H1 (cell line): ENCODE results near the gene SLC27A1. TPM values are rescaled to one million over a fixed set of nuclear protein-coding genes. Genes with fewer than 3 reads are reported as not detected.

Experiments
- CTCF ChIA-PET: fragments of 300-600 bp; sonication (Branson Sonifier 250); formaldehyde crosslinking; loops from one replicate; lab custom pipeline; 2021; ENCODE audit not compliant: partially characterized antibody; lab: Charles Lee
- POLR2A ChIA-PET: fragments of 300-600 bp; sonication (Branson Sonifier 250); formaldehyde crosslinking; loops from one replicate; lab custom pipeline; 2021; ENCODE audit warnings: inconsistent platforms; ENCODE audit not compliant: partially characterized antibody; lab: Charles Lee
- DNase-seq, 2 experiments: peaks; one replicate each; pipeline versions ENCODE4 v3.0.0 to v3.0.0-alpha.2; 2010 to 2022; ENCODE audit warnings: low spot score in 2 of 2, low read depth in 1 of 2, mixed read lengths in 1 of 2
- FAIRE-seq: peaks from 2 replicates; lab custom pipeline; 2011; peaks lifted over from hg19 to GRCh38; lab: Jason Lieb, UNC
- H2AFZ ChIP-seq: 2 replicates; pipeline ENCODE4 v1.8.1; 2012; ENCODE audit warnings: low read length, inconsistent platforms
- H2AK5ac ChIP-seq: 2 replicates; pipeline ENCODE4 v1.6.1; 2013; ENCODE audit warnings: low read depth, low read length
- H2BK120ac ChIP-seq: replicated peaks from 2 replicates; pipeline ENCODE3; 2013; ENCODE audit warnings: low read depth, low read length, inconsistent platforms
- H2BK12ac ChIP-seq: 2 replicates; pipeline ENCODE4 v1.6.1; 2013; ENCODE audit warnings: low read depth, low read length
- H2BK15ac ChIP-seq: 2 replicates; pipeline ENCODE4 v1.6.1; 2013; ENCODE audit warnings: low read length
- H2BK20ac ChIP-seq: 2 replicates; pipeline ENCODE4 v1.6.1; 2013; ENCODE audit warnings: low read length
- H2BK5ac ChIP-seq: 2 replicates; pipeline ENCODE4 v1.6.1; 2013; ENCODE audit warnings: low read depth, low read length
- H3K14ac ChIP-seq: 2 replicates; pipeline ENCODE4 v1.6.1; 2013; ENCODE audit warnings: inconsistent platforms; ENCODE audit not compliant: insufficient read length
- H3K18ac ChIP-seq: 2 replicates; pipeline ENCODE4 v1.6.1; 2013; ENCODE audit warnings: low read length; ENCODE audit errors: extremely low read depth
- H3K23ac ChIP-seq: 2 replicates; pipeline ENCODE4 v1.6.1; 2013; ENCODE audit warnings: inconsistent platforms; ENCODE audit not compliant: insufficient read length
- H3K23me2 ChIP-seq: 2 replicates; pipeline ENCODE4 v1.6.1; 2013; ENCODE audit warnings: low read depth, low read length
- H3K27ac ChIP-seq: 2 replicates; pipeline ENCODE4 v1.6.1; 2011; ENCODE audit warnings: low read depth, low read length, inconsistent platforms
- H3K27me3 ChIP-seq, 4 experiments: replicated peaks in 1 of 4; 1 replicate in 1 of 4; 2 replicates in 3 of 4; pipeline versions ENCODE4 v1.6.1 to v1.8.1; 2011 to 2013; ENCODE audit warnings: low read length in 3 of 4, mild to moderate bottlenecking in 3 of 4, inconsistent platforms in 2 of 4, mixed read lengths in 2 of 4, moderate library complexity in 1 of 4; ENCODE audit not compliant: control insufficient read depth in 3 of 4, insufficient read depth in 3 of 4; ENCODE audit errors: extremely low read depth in 1 of 4
- H3K36me3 ChIP-seq, 4 experiments: 2 replicates each; pipeline versions ENCODE4 v1.6.1 to v1.8.1; 2011 to 2013; ENCODE audit warnings: mild to moderate bottlenecking in 4 of 4, low read length in 3 of 4, moderate library complexity in 2 of 4, control low read depth in 1 of 4, inconsistent platforms in 1 of 4; ENCODE audit not compliant: insufficient read depth in 4 of 4, control insufficient read depth in 2 of 4
- H3K4ac ChIP-seq: replicated peaks from 2 replicates; pipeline ENCODE3; 2013; ENCODE audit warnings: low read length, low read depth, mixed read lengths, inconsistent platforms; ENCODE audit not compliant: insufficient read length
- H3K4me1 ChIP-seq, 4 experiments: replicated peaks in 1 of 4; 1 replicate in 1 of 4; 2 replicates in 3 of 4; pipeline versions ENCODE4 v1.6.1 to v1.8.1; 2011 to 2013; ENCODE audit warnings: low read length in 3 of 4, inconsistent platforms in 2 of 4, mixed read lengths in 1 of 4; ENCODE audit not compliant: insufficient read depth in 4 of 4, control insufficient read depth in 3 of 4
- H3K4me2 ChIP-seq, 2 experiments: 2 replicates each; pipeline versions ENCODE4 v1.6.1 to v1.8.1; 2011 to 2013; ENCODE audit warnings: low read depth in 2 of 2, low read length in 2 of 2, control low read depth in 1 of 2, inconsistent platforms in 1 of 2, mild to moderate bottlenecking in 1 of 2; ENCODE audit not compliant: insufficient read depth in 1 of 2
- H3K4me3 ChIP-seq, 4 experiments: fragments of 200-600, 300-600 bp in 1 of 4; sonication (generic), shearing (Covaris generic), sonication (Bioruptor Twin) in 1 of 4; 2 replicates each; pipeline versions ENCODE4 v1.5.1 to v1.8.1; 2011 to 2016; ENCODE audit warnings: low read length in 4 of 4, low read depth in 3 of 4, control low read depth in 2 of 4, inconsistent platforms in 2 of 4, mild to moderate bottlenecking in 2 of 4, mixed read lengths in 1 of 4, moderate library complexity in 1 of 4; ENCODE audit not compliant: insufficient read depth in 2 of 4; ENCODE audit errors: extremely low read depth in 1 of 4
- H3K56ac ChIP-seq: replicated peaks from 2 replicates; pipeline ENCODE3; 2013; ENCODE audit warnings: low read depth, mild to moderate bottlenecking, mixed read lengths, low read length, inconsistent platforms; ENCODE audit not compliant: insufficient read length
- H3K79me1 ChIP-seq: 2 replicates; pipeline ENCODE4 v1.6.1; 2013; ENCODE audit warnings: low read depth, low read length, control low read depth
- H3K79me2 ChIP-seq, 2 experiments: 2 replicates each; pipeline versions ENCODE4 v1.6.1 to v1.8.1; 2012 to 2013; ENCODE audit warnings: low read length in 2 of 2, mild to moderate bottlenecking in 2 of 2, inconsistent platforms in 1 of 2; ENCODE audit not compliant: insufficient read depth in 2 of 2, control insufficient read depth in 1 of 2
- H3K9ac ChIP-seq, 4 experiments: replicated peaks in 1 of 4; 1 replicate in 1 of 4; 2 replicates in 3 of 4; pipeline versions ENCODE4 v1.6.1 to v1.8.1; 2011 to 2013; ENCODE audit warnings: low read depth in 3 of 4, low read length in 3 of 4, control low read depth in 2 of 4, mild to moderate bottlenecking in 2 of 4, moderate library complexity in 2 of 4, inconsistent platforms in 1 of 4; ENCODE audit errors: extremely low read depth in 1 of 4
- H3K9me3 ChIP-seq, 2 experiments: 2 replicates each; pipeline versions ENCODE4 v1.6.1 to v1.8.1; 2012 to 2013; ENCODE audit warnings: mild to moderate bottlenecking in 2 of 2, moderate library complexity in 2 of 2, control low read depth in 1 of 2, inconsistent platforms in 1 of 2, low read depth in 1 of 2, low read length in 1 of 2, mixed read lengths in 1 of 2; ENCODE audit not compliant: insufficient read depth in 2 of 2
- H4K20me1 ChIP-seq, 2 experiments: replicated peaks in 1 of 2; 2 replicates each; pipeline versions ENCODE3 to v1.8.1; 2011 to 2013; ENCODE audit warnings: inconsistent platforms in 2 of 2, low read length in 2 of 2, mild to moderate bottlenecking in 1 of 2; ENCODE audit not compliant: insufficient read depth in 2 of 2, control insufficient read depth in 1 of 2
- H4K5ac ChIP-seq: 2 replicates; pipeline ENCODE4 v1.6.1; 2013; ENCODE audit warnings: low read length, low read depth, mixed read lengths, inconsistent platforms; ENCODE audit not compliant: insufficient read length
- H4K8ac ChIP-seq: 2 replicates; pipeline ENCODE4 v1.8.0; 2013; ENCODE audit warnings: mild to moderate bottlenecking, moderate library complexity, low read length, inconsistent platforms; ENCODE audit not compliant: insufficient read depth; ENCODE audit errors: extremely low read depth
- H4K91ac ChIP-seq: replicated peaks from 2 replicates; pipeline ENCODE3; 2013; ENCODE audit warnings: low read length, mixed read lengths, inconsistent platforms; ENCODE audit not compliant: insufficient read length
- HDAC2 ChIP-seq, 2 experiments: fragments of 300-600 bp in 1 of 2; sonication (generic) in 1 of 2; IDR thresholded peaks; 2 replicates each; pipeline ENCODE4 v1.6.1; 2011 to 2012; ENCODE audit warnings: low read depth in 2 of 2, low read length in 2 of 2, mild to moderate bottlenecking in 2 of 2, moderate library complexity in 2 of 2, borderline replicate concordance in 1 of 2, inconsistent platforms in 1 of 2
- POU5F1 ChIP-seq: IDR thresholded peaks from 2 replicates; pipeline ENCODE4 v1.6.1; 2011; ENCODE audit warnings: low read depth, mild to moderate bottlenecking, low read length, moderate library complexity
- RFX5 ChIP-seq: IDR thresholded peaks from 2 replicates; pipeline ENCODE4 v1.6.1; 2011; ENCODE audit warnings: low read depth, low read length, improper control_type of control experiment, borderline replicate concordance
- SP2 ChIP-seq: IDR thresholded peaks from 2 replicates; pipeline ENCODE4 v1.6.1; 2012; ENCODE audit warnings: mild to moderate bottlenecking, low read length, inconsistent platforms
- WGBS, 2 experiments: shearing (Covaris generic) in 1 of 2; methylation state at CpG; one replicate each; pipeline versions ENCODE4 v1.1.6 to v1.1.7; 2013 to 2015; ENCODE audit warnings: low lambda C conversion rate in 2 of 2, mixed read lengths in 2 of 2, inconsistent platforms in 1 of 2, low coverage in 1 of 2, missing lambda C conversion rate in 1 of 2; ENCODE audit not compliant: insufficient replicate concordance in 2 of 2, insufficient coverage in 1 of 2, insufficient read length in 1 of 2; ENCODE audit errors: extremely low coverage in 1 of 2, missing lambda C conversion rate in 1 of 2; 5-methylcytosine and 5-hydroxymethylcytosine counted together
- polyA plus RNA-seq, 7 experiments: library from polyadenylated mRNA; depleted of rRNA in 3 of 7; stranded (reverse) in 5 of 7; unstranded in 2 of 7; fragments of >200 nt in 5 of 7; fragments of 200-250 nt in 2 of 7; gene quantifications; 1 replicate in 5 of 7; 2 replicates in 1 of 7; 4 replicates in 1 of 7; pipeline versions ENCODE4 v1.2.1 to v1.2.3, GENCODE V29; 2011 to 2013; ENCODE audit warnings: missing spikeins in 2 of 7, mixed read lengths in 2 of 7
- total RNA-seq: library from RNA; stranded (reverse); fragmentation: NEBNext Ultra II Directional; extraction: Animal tissue kit (Norgen Biotek cat#: 25700); gene quantifications from 2 replicates; pipeline ENCODE4 v1.2.1, GENCODE V29; 2021

The SLC27A1 gene
- total and polyA plus RNA-seq, 2 of the 8 experiments (the other 6 are each of a cell fraction or from before 2014, with no cell fraction given) = 7.5 to 9.1 TPM

DNA sequence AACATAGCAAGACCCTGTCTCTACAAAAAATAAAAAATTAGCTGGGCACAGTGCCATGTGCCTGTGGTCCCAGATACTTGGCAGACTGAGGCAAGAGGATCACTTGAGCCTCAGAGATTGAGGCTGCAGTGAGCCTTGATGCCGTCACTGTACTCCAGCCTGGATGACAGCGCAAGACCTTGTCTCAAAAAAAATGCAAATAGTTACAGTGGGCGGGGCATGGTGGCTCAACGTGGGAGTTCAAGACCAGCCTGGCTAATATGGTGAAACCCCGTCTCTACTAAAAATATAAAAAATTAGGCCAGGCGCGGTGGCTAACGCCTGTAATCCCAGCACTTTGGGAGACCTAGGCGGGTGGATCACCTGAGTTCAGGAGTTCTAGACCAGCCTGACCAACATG is 49.6 kb downstream of the SLC27A1 start:
- no peak overlapping the region for H3K4me2 ChIP-seq
- TF ChIP-seq HDAC2 (IDR thresholded peaks at IDR 0.05; ENCODE audit: borderline replicate concordance in 1 of 2, low read depth in 2 of 2, low read length in 2 of 2) (no peak), POU5F1 (no peak), SP2 (no peak), RFX5 (no peak)
- TF ChIP-seq, all 59 proteins: peak for 0
- POLR2A ChIA-PET = interaction anchor here (0.9 to 2.1 kb wide), 2 partner anchors 9 to 14 kb away, joined by 3 to 5 read pairs; partner anchors contain the start of gene PGLS
- Histone ChIP-seq H3K23ac (no peak overlapping the region), H3K56ac (no peak overlapping the region), H4K20me1 (no peaks in the 10 kb centered on the region), H3K9ac (no peak overlapping the region), H3K9me3 (peaks cover 8% of the 10 kb centered on the region in 2 experiments), H2BK12ac (no peak overlapping the region), H2AK5ac (no peak overlapping the region), H2BK5ac (no peak overlapping the region), H3K79me1 (no peaks in the 10 kb centered on the region), H3K4me3 (no peak overlapping the region), H3K23me2 (no peaks in the 10 kb centered on the region), H4K5ac (no peak overlapping the region), H3K36me3 (peaks cover 6 to 19% (median 9%) of the 10 kb centered on the region in 4 experiments; a peak in 5 of 8 replicates), H4K91ac (no peak overlapping the region), H3K79me2 (no peaks in the 10 kb centered on the region), H3K4ac (no peak overlapping the region), H3K27ac (no peak overlapping the region), H2AFZ (no peak overlapping the region), H2BK120ac (no peak overlapping the region), H2BK15ac (no peak overlapping the region), H2BK20ac (no peak overlapping the region), H4K8ac (no peak overlapping the region), H3K14ac (no peak overlapping the region), H3K18ac (no peak overlapping the region), H3K27me3 (no peaks in the 10 kb centered on the region; a peak in 1 of 7 replicates), H3K4me1 (no peaks in the 10 kb centered on the region; a peak in 1 of 7 replicates)
- DNase-seq (no peak), FAIRE-seq (no peak)
- WGBS, 2 experiments = 93% methylated on average over 9 of the region's 9 CpGs; no CpG with 5 or more reads in 1 of the 2 experiments
- CTCF ChIA-PET = interaction anchor here (0.6 to 1.0 kb wide), 3 partner anchors 10 to 211 kb away, joined by 3 to 4 read pairs (median 4); no protein-coding TSS in a partner anchor
